Measurements from ENCODE around the gene KRT72.
A peak's percentile ranks its signal among the peaks of the same experiment; 100 is the strongest.

KRT72 gene

DNA sequence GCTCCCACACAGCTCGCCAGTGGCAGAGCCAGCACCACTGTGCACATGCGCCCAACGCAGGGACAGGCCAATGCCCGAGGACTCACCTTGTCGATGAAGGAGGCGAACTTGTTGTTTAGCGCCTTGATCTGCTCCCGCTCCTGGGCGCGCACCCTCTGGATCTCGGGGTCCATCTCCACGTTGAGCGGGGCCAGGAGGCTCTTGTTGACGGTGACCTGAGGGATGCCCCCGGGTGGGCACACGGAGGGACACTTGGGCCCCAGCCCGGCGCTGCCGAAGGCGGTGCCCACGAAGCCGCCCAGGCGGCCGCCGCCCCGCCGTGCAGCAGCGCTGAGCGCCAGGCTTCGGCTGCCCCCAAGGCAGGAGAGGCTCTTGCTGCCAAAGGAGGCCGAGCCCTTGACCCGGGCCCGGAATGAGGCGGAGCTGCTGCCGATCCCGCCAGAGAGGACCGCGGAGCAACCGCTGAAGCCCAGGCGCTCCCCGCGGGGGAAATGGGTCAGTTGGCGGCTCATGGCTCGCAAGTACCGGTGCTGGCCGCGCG is at the start of gene KRT72:
KRT72 (minus strand) TSS at position 523 of the 541 bp plus-strand sequence; CDS start at position 512, 11 bp downstream.
- DNase-seq: no peak

DNA sequence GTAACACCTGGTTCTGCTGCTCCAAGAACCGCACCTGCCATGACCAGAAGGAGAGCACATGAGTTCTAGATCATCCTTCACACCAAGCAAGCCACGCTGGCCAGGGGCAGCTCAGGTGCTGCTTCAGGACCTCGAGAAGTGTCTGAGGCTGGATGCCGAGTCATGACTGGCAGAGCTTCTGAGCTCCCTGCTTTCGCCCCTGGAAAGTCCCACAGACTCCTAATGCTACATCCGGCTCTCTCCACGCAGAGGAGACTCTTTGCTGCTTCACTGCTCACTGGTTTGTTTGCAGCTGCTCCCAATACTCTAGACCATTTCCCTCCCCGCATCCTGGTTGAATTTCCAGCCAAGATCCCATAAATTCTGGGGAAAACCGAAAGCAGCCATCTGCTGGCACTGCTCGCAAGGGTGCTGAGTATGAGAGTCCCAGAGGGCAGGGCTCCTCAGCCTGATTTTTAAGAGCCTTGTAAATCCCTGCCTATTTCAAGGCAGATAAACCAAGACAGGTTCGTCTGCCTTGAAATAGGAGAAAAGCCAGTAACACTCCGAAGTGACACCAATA is 49.3 kb upstream of the KRT72 start:
- DNase-seq: no peak

DNA sequence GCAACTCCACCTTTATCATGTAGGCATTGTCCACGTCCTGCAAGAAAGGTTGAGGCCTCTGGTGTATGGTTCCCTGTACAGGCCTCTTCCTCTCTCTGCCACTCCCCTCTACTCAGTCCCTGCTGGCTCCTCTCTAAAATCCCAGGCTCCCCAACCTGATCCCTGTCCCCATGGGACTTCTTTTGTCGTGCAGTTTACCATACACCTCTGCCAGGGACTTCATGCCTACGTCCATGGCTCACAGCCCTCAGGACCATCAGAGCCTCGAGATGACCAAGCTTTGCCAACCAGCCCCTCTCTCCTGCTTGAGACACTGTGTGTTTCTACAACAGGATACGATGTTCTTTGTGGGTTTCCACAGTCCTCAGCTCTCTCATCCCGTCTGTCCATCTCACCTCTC is 47.8 kb upstream of the KRT72 start:
- no peak for DNase-seq

DNA sequence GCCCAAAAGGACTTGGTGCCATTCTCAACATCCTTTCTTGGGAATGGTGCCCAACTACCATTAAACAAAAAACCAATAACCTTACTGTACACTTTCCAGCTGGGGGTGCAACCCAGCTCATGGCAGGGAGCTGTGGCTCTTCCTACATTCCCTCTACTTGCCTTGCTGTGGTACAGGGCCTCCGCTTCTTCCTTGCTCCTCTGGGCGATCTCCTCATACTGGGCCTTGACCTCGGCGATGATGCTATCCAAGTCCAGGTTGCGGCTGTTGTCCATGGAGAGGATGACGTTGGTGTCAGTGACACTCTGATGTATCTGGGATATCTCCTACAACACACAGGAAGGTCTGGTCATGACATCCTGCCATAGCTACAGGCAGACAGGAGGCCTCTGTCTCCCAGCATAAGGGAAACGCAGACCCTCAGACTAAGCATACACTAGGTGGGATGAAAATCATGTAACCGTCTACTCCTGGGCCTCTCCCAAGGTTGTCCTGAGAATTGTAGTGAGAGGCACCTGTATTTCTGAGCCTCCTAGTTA is 46.8 kb upstream of the KRT72 start:
- DNase-seq: no peak

DNA sequence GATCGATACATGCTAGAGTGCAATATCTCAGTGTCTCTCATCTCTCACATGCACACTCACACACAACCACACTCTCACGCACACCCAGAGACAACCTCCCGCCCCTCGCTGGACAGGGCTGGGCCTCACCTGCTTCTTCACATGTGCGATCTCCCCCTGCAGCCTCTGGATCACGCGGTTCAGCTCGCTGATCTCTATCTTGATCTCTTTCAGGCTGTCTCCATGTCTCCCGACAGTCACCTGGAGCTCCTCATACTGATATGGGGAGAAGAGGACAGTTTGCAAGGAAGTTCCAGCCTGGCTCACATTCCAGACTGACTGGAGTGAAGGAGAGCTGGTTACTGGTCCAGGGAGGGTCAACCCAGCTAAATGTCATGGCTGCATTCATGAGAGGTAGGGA is 46.3 kb upstream of the KRT72 start:
- DNase-seq: no peak

DNA sequence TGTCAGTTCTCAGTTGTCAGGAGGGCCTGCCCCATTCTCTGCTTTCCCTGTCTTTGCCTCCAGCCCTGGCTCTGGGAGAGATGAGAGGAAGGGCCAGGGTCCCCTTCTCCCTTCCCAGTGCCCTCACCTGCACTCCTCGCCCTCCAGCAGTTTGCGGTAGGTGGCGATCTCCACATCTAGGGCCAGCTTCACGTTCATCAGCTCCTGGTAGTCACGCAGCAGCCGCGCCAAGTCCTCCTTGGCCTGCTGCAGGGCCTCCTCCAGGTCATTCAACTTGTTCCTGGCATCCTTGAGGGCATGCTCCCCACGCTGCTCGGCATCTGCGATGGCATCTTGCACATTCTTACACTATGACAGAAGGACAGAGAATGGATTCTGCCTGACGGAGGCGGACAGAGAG is 45.4 kb upstream of the KRT72 start:
- no peak for DNase-seq

DNA sequence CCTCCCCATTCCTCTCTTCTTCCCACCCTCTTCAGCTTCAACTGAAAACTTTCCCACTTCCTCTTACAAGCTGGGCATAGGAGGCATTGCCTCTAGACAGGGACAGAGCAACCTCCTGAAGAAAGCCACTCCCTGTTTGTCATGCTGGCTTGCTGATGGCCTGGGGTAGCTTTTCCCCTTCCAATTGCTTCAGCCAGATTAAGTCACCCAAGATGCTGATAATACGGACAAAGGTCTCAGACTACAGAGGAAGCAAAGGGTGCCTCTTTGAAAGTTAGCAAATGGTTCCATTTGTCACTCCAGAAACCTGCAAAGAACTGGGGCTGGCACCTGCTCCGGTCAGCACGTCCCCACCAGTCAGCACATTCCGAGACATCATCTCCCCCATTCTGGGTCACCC is 44.7 kb upstream of the KRT72 start:
- no peak for DNase-seq

DNA sequence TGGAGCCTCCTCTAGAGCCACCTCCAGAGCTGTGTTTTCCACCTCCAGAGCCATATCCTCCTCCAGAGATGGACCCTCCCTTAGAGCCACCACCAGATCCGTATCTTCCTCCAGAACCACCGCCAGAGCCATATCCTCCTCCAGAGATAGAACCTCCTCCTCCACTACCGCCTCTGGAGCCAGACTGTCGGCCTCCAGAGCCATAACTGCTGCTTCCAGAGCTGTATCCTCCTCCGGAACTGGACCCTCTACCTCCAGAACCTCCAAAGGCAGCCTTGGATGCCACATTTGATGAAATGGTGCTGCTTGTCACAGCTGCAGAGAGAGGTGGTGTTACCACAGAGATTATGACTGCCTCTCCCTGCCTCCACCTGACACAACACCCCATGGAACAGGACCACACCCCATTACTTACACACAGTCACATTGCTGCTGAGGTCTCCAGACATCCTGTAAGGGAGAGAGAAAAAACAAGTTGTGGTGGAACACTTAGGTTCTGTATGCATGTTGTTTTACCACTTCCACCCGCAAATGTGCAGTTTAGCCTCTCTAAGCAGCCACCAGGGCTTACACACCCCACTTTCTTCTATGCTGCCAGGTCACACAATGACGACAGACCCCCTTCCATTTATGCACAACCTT is 44.0 kb upstream of the KRT72 start:
- DNase-seq: no peak

DNA sequence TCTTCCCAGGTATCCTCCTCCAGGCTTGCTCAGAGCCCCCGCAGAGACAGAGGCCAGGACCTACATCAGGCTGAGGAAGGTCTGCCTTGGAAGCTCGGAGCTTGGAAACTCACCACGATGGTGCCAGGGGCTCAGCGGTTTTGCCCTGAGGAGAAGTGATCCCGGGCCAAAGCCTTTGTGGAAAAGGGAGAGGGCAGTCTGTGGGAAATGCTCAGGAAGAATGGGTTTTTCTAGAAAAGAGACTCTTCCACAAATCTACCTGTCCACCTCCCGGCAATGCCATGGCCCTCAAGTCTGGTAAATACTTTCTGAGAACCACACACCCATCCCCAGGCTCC is 42.8 kb upstream of the KRT72 start:
- no peak for DNase-seq

DNA sequence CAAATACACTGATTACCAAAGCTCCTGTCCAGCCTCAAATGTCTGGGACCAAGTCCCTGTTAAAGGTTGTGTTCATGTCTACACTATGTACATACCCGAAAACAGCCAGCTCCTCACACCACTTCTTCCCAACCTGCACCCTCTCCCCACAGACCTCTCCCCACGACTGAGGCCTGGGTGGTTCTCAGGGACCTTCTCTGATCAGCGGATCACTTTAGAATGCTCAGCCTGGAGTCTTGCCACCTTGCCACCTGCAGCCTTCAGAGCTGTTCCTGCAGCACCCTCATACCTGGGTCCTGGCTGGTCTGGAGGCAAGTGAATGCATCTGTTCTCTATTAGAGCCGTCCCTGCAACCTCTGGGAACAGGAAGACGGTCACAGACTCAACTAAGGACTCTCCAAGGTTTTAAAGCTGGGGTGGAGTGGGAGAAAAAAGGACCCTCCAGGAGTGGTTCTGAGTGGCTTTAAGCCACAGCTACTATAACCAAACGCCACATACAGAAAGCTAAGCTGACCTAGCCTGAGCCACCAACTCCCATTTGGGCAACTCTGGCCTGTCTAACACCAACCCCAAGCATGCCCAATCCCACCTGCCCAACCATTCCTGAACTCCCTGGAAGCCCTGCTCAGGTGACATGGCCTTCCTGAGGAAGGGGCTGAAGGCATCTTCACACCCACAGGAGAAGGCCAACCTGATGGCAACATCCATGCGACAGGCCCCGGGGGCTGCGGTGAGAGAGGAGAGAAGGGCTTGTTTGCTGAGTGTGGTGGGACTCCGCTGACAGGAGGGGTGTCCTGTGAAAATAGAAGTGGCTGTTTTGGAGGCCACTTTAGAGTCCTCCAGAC is 42.2 kb upstream of the KRT72 start:
- DNase-seq: no peak

DNA sequence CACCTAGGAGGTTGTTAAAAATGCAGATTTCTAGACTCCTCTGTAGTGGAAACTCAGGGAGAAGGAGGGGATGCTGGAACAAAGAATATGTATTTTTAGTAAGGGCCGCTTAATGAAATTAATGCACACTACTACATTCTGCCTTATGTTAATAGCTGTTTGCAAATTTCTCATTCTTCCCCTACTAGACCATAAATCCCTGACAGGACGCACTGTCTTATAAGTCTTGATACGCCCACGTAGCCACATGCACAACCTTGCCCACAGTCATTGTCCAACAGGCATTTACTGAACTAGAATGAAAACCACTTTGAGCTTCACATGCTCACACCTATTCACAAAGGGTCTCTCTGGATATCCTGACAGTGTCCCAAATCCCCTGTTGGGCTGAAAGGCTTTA is 40.2 kb upstream of the KRT72 start:
- DNase-seq: no peak

DNA sequence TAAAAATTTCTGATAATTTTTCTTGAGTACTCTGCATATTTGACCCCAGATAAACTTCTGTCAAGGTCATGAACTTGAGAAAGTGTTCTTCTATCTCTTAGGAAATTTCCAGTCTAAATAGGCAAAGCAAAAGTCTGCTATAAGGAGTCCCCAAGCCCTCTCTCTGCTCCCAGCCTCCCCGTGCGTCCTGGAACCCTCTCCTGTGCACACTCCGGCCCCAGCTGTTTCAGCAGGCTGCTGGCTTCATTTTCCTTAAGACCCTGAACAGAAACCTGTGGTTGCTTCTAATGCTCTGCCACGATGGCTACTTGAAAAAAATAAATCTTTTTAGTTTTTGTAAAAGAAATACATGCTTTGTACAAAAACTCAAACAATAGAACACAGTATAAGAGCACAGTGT is 36.0 kb upstream of the KRT72 start:
- DNase-seq: no peak

DNA sequence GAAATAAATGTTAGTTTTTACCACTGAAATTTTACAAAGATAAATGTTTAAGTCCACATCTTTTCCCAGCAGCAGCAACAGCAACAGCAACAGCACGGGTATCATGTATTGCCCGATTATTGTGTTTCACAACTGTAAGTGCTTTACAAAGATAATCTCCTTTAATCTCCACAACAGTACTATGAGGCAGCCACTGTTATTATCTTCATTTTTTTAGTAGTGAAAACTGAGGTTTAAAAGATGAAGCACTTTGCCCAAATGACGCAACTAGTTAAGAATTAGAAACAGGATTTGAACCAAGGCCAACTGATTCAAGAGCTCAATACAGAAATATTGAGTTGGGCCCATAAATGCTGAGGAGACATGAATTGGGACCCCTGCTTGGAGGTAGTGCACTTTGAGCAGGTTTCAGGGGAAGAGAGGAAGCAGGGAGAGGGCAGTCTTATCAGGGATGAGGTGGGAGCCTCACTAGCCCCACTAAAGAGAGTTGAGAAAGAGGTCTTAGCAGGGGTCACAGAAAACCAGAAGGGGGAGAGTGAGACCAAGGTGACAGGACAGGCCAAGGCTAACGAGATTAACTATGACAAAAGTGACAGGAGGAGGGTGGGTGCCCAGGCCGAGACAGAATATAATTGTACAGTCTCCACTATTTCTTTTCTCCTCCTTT is 35.5 kb upstream of the KRT72 start:
- no peak for DNase-seq

DNA sequence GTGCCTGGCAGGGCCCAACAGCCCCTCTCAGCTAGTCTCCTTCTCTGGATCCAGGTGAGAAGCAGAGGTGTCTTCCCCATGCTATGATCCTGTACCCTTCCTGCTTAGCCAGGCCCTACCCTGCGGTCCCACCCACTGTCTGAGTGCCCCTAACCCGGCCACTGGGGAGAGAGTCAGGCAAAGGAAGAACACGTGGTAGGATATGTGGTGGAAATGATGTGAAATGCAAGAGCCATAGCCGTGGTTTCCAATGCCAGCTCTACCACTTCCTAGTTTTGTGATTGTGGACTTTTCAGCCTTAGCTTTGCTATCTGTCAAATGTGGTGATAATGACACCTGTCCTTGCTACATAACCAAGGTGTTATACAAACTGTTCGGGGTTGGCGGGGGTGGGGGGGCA is 34.9 kb upstream of the KRT72 start:
- no peak for DNase-seq

DNA sequence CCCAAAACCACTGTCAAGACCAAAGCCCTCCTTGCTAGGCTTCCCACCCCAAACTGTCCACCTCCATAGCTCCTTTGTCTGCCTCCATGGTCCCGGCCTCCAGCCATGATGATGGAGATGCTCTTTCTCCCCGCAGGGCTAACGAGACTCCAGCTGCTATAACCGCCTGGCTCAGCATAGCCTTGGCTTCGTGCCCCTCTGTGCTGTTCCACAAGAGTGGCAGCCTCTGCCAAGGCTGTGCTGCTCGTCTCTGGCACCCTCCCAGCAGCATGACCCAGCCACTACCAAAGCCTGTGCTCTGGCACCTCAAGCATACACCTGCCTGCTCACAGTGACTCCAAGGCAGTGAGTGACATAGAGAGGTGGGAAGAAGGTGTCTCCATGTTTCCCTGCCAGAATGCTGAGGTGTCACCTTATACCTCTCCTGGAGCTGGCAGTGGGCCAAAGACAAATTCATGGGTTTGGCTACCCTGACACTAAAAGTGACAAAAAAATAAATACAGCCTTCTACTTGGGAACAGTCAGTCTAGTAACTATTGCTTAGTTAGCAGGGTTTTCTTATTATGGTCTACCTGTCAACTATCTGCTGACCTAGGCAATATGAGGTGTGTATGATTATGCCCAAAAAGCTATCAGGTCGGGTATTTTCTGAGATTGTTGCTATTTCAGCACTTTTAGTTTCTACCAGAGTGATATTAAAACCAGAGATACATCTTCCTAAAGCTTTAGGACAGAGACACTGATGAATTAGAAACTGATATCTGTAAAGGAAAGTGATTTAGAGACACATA is 33.2 kb upstream of the KRT72 start:
- peak; percentile 74 for DNase-seq

DNA sequence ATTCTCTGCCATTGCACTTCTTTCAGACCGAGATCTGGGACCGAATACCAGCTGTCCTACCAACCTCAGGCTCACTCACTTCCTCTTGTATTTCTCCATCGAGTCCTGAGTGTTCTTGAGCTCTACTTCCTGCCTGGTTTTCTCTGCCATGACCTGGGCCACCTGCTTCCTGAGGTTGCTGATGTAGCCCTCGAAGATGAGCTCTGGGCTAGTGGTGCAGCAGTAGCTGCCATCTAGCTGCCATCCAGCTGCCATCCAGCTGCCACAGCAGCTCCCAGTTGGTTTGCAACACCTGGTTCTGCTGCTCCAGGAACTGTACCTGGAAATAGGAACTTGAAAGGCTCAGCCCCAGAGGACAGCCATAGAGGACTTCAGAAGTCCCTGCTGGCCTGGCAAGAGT is 32.1 kb upstream of the KRT72 start:
- DNase-seq: no peak

DNA sequence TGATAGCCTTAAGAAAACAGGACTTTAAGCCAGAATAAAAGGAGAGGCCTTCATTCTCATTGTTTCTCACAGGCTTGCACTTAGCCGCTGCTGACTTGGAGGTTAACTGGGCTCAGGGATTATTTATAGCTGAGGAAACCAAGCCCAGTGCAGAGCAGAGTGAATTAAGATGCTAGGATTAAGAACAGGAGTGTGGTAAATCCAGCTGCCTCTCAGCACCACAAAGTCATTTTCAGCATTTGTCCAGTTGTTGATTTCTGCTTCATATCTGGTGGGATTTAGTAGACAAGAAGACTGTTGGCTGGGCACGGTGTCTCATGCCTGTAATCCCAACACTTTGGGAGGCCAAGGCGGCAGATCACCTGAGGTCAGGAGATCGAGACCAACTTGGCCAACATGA is 31.4 kb upstream of the KRT72 start:
- no peak for DNase-seq

DNA sequence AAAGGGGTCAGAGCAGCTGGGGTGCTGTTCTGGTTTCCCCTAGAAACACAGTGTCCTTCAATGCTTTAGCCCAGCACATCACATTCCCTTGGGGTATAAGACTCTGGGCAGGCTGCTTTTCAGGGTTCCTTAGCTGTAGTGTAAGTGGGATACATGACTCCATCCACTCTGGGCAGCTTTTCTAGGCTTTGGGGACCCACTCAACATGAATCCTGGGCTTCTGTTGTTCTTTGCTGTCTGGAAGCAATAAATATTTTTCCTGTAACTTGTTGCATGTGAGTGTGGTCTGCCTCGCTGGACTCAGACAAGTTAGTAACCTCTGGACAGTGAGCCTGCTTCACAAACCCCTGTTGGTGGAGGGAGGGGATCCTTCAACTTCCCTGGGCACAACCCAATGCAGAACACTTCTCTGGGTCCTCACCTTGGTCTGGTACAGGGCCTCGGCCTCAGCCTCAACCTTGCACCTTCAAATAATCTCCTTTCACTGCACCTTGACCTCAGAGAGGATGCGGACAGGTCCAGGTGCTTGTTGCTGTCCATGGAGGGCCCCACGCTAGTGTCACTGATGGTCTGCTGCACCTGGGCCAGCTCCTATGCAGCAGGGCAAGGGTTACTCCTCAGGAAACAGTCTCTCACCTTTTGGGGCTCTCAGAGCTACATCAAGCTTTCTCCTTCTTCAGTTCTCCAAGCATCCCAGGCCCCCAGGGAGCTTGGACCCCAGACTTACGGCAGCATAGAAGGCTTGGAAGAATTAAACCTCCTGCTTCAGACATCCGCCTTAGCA is 30.6 kb upstream of the KRT72 start:
- no peak for DNase-seq

DNA sequence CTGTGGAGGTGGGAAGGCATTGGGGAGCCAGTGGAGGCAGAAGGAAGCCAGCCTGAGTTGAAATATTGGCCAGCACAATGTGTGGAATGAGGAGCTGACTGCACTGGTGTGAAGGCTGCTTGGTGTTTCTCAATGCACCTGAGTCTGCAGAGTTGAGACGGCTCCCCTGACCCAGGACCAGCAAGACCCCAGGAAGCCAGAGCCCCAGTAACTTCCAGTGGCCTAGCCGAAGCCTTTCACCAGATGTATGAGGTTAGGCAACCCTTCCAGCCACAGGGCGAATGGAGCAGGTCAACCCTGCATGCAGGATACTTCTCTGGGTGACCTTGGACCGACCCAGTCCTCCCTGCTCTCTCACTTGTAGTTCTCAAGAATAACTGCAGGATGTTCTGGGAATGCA is 30.0 kb upstream of the KRT72 start:
- no peak for DNase-seq

DNA sequence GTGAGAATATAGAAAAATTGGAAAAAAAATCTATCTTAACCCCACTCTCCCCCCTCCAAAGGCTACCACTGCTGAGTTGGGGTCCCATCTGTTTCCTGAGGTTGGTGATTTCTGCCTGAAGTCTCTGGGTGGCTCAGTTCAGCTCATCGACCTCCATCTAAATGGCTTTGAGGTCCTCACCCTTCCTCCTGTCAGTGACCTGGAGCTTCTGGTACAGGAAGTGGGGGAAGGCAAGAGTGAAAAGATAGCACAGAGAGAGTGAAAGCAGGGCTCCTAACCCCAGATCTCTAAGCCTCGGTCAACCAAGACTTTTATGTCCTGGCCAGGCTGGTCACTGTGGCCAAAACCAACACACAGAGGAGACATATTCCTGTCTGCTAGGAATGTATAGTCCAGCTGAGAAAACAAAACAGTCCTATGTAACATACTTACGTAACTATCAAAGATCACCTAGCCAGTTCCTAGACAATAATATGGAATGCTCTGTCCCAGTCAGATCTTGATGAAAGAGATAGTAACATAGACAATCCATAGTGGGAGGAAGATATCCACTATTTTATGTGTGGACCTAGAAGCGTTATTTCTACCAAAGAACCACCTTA is 29.4 kb upstream of the KRT72 start:
- DNase-seq: no peak

DNA sequence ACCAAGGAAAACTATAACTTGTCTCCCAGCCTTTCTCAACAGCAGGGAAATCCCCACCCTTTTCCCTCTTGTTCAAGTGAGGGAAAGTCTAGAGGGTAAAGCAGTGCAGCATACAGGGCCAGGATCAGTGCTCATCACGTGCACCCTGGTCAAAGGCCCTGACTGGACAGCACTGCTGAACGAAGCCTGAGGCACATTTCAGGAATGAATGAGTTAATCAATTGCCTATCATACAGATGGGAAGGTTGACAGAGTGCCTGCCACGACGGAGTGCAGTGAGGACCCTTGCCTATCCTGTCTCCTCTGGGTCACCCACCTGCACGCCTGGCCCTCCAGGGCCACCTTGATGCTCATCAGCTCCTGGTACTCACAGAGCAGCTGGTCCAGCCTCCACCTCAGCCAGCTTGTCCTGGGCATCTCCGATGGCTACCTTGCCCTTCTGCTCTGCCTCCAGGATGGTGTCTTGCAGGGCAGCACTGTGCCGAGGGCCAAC is 28.8 kb upstream of the KRT72 start:
- no peak for DNase-seq
